Myometrial cell (primary cell): ENCODE results near the gene DTD2. TPM values are rescaled to one million over a fixed set of nuclear protein-coding genes. Genes with fewer than 3 reads are reported as not detected.

ENCODE experiments used
- total RNA-seq: library from RNA; depleted of rRNA; stranded (reverse); fragments of >200 nt; gene quantifications from 2 replicates; pipeline ENCODE4 v1.2.3, GENCODE V29; 2015

Gene DTD2
- total RNA-seq: 26.5 and 32.4 TPM in 2 replicates

GRCh38 chr14:31456841-31457664, at the start of gene DTD2:
TSS of gene DTD2 (minus strand) at chr14:31457506. CDS start at chr14:31457393, 113 bp downstream.

GRCh38 chr14:31487886-31488285, 30.6 kb upstream of the DTD2 start, which contains the start of gene GPR33:
TSS of gene GPR33 (minus strand) at chr14:31488039. CDS start at chr14:31483965, 4,074 bp downstream.

DNA sequence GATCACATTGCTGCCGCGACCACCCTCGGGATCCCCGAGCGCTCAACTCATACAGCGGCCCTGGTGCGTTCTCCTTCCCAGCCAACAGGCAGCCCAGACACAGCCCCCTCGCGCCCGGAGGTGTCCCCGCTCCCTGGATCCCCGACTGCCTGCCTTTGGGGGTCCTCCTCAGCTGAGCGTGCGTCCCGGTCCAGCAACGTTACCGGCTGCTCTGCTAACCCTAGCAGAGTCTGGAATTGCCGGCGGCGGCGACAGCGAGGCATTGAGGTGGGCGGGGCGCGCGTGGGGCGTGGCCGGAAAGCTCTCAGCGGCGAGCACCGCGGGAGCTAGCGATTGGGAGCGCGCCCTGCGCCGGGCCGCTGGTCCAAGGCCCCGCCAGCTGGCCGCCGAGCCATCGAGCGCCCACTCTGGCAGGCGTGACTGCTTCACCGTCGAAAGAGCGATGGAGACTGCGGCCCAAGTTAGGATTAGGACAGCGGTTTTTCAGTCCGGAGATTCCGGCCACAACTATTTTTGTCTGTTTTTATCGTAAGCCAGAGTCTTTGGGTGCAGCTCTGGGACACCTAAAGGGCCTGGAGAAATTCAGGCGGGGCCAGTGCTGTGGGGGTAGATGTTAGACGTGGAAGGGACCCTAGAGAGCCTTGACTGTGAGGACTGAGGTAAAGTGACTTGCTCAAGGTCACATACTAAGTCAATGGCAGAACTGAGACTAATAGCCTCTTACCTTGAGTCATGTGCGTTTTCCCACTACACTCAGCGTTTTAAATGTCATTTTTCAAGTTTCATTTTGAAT, 36.8 kb downstream of the DTD2 start, which contains the start of gene HEATR5A:
Gene HEATR5A (minus strand): TSS at position 232 of the 793 bp plus-strand sequence. CDS start 17,575 bp downstream, outside the sequence.

Other genes starting within 250 kb of the DTD2 start
- 101 and 126 TPM in 2 replicates for gene HECTD1, start 249.7 kb downstream of the DTD2 start, total RNA-seq
- 24.8 and 29.4 TPM in 2 replicates for gene HEATR5A, start 37.0 kb downstream of the DTD2 start, total RNA-seq
- gene GPR33, start 30.5 kb upstream of the DTD2 start, total RNA-seq: not detected in 2 replicates
- gene NUBPL, start 103.9 kb upstream of the DTD2 start, total RNA-seq: 15.8 and 16.1 TPM in 2 replicates